HG03432 (cell line): Measurements from ENCODE around the gene SPATC1L.
"Not testable (repeated sequence)": the region's sequence is repeated elsewhere in the genome, so short reads cannot be mapped to it uniquely, and the experiment has no call there.

ENCODE experiments used
- ATAC-seq: cut with Tn5 transposase; IDR thresholded peaks from one replicate; pipeline ENCODE4 v1.9.1; 2021; ENCODE audit warnings: mild to moderate bottlenecking, moderate library complexity; ENCODE audit not compliant: unreplicated experiment

SPATC1L gene

DNA sequence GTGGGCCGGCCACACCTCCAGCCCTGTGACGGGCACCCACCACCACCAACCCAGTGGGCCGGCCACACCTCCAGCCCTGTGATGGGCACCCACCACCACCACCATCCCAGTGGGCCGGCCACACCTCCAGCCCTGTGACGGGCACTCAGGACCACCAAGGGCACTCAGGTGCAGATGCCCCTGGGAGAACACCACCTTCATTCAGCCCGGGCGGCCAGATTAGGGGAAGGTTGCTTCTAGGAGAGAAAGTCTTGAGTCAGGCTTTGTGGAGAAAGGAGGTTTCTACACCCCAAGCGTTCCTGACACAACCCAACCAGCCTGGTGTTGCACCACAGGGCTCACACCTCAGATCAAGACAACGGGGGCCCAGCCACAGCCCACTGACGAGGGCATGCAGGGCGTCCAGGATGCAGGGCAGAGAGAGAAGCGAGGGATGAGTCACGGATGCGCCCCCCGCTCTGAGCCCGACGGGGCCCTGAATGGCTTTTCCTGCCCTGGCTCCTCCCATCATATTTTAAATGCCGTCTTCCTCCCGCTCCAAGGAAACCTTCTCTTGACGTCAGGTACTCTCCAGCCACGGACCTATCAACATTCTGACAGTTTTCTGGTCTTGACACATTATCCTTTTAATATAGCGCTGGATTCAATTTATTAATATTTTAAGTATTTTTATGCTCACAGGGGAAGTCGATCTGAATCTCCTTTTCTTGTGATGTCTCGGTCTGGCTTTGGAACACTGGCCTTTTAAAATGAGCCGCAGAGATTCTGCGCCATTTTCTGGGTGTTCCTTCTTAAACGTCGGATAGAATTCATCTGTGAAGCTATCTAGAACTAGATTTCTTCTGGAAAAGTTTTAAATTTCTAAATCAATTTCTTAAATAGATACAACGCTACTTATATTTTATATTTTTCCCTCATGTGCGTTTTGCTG, 631 bp upstream of the SPATC1L start:
- no peak for ATAC-seq

DNA sequence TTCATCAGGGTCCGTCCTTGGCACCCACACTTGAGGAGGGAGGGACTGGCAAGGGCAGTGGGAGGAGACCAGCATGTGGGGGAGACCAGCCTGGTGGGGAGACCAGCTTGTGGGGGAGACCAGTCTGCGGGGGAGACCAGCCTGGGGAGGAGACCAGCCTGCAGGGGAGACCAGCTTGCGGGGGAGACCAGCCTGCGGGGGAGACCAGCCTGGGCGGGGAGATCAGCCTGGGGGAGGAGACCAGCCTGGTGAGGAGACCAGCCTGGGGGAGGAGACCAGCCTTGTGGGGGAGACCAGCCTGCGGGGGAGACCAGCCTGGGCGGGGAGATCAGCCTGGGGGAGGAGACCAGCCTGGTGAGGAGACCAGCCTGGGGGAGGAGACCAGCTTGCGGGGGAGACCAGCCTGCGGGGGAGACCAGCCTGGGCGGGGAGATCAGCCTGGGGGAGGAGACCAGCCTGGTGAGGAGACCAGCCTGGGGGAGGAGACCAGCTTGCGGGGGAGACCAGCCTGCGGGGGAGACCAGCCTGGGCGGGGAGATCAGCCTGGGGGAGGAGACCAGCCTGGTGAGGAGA, 836 bp downstream of the SPATC1L start:
- not testable (repeated sequence) for ATAC-seq

DNA sequence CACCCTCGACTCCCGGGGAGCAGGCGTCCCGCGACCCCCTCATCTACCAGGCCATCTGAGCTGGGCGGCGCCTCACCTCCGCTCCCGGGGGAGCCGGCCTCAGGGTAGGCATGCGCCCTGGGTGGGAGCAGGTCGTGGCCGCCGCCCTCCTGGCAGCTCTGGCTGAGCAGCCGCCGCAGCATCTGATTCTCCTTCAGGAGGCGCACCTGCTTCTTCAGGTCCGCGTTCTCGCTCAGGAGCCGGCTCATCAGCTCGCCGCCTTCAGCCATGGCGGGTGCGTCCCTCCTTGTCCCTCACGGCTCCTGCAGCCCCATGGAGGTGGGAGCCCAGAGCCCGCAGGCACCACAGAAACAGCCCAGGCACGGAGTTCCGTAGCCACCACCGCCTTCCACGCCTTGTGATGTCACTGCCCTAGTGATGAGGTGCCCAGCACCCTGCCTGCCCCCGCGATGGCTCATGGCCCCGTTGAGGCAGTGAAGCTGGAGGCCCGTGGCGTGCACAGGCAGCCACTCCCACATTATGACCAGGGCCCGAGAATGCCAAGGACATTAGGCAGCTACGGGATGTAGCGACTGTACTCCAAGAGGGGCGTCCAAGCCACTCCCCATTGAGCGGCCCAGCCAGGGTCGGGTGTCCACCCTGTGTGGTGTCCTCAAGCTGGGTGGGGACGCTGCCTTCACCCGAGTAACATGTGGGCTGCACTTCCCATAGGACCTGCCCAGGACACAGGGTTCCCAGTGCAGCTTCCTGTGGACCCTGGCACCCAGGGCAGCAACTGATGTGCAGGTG, 1.5 kb downstream of the SPATC1L start:
- no peak for ATAC-seq

- no peak for ATAC-seq
These were observed 2.2 kb downstream of the SPATC1L start for GRCh38 chr21:46181953-46182547.

DNA sequence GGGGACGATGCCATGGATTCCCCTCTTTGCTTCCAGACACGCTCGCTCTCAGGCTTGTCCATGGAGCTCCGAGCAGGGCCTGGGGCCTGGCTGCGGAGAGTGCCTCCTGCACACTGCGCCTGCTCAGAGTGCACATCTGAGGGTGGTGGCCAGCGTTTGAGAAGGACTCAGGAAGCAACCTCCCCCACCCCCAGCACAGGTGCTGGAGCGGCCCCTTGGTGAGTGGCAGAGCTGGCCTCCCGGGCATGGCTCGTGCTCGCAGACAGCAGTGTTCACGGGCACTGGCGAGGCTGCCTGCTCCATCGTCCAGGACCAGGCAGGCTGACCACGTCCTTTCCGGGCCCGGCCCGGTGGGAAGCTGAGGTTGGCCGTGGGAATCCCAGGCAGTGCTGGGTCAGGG, 2.8 kb downstream of the SPATC1L start:
- ATAC-seq: no peak

- ATAC-seq: no peak
These were observed 3.4 kb downstream of the SPATC1L start for GRCh38 chr21:46180778-46181391.

DNA sequence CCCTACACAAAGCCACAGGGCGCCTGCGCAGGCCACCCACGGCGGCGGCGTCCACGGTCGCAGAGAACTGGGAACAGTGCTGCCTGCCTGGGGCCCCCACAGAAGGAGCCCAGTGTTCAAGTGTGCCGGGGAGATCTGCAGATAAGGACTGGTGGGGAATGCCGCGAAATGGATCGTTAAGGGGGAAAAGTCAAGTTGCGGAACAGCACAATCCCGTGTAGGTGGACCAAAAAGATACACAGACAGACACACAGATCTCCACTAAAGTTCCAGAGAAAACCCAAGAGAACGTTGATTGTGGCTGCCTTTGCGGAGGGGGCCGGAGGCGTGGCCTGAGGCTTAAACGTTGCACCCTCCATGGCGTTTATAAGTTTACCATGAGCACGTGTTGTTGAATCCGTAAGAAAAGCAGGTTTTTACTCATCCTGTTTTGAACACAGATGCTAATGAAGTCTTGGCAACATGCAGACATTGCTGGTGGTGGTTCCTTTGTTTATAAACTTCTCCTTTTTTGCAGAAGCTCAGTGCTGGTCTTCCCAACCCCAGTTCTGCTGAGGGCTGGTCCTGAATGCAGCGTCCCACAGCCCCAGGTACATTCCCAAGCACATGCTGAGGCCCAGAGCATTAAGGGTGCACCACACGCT, 4.1 kb downstream of the SPATC1L start:
- ATAC-seq: no peak

DNA sequence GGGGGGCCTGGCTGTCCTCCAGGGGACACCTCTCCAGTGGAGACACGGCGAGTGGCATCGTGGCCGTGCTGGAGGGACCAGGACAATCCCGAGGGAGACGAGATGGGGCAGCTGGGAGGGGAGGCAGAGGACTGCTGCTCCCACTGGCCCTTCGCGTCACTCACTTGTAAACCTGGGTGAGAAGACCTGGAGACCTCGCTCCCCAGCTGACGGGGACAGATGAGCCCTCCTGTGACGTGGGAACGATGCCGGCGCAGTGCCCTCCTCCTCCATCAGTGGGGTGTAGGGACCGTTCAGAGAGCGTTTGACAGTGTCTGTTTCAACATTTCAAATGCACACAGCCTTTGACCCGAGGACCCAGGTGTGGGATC, 4.6 kb downstream of the SPATC1L start:
- no peak for ATAC-seq

DNA sequence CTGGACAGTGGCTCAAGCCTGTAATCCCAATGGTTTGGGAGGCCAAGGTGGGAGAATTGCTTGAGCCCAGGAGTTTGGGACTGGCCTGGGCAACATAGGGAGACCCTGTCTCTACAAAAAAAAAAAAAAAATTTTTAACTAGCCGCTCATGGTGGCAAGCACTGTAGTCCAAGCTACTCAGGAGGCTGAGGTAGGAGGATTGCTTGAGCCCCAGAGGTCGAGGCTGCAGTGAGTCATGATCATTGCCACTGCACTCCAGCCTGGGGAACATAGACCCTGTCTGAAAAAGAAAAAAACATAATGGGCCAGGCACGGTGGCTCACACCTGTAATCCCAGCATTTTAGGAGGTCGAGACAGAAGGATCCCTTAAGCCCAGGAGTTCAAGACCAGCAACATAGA, 5.3 kb downstream of the SPATC1L start:
- no peak for ATAC-seq

DNA sequence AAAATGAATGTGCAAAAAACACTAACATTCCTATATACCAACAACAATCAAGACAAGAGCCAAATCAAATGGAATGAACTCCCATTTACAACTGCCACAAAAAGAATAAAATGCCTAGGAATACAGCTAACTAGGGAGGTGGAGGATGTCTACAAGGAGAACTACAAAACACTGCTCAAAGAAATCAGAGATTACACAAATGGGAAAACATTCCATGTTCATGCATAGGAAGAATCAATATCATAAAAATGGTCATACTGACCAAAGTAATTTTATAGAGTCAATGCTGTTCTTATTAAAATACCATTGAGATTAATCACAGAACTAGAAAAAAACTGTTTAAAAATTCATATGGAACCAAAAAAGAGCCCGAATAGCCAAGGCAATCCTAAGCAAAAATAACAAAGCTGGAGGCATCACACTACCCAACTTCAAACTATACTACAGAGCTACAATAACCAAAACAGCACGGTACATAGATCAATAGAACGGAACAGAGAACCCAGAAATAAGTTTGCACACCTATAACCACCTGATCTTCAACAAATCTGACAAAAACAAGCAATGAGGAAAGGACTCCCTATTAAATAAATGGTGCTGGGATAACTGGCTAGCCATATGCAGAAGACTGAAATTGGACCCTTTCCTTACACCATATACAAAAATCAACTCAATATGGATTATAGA, 7.7 kb downstream of the SPATC1L start:
- not testable (repeated sequence) for ATAC-seq

- no peak for ATAC-seq
These were observed 10.7 kb downstream of the SPATC1L start for GRCh38 chr21:46173573-46173972.

GRCh38 chr21:46172863-46173528, 11.3 kb downstream of the SPATC1L start:
- ATAC-seq: no peak

DNA sequence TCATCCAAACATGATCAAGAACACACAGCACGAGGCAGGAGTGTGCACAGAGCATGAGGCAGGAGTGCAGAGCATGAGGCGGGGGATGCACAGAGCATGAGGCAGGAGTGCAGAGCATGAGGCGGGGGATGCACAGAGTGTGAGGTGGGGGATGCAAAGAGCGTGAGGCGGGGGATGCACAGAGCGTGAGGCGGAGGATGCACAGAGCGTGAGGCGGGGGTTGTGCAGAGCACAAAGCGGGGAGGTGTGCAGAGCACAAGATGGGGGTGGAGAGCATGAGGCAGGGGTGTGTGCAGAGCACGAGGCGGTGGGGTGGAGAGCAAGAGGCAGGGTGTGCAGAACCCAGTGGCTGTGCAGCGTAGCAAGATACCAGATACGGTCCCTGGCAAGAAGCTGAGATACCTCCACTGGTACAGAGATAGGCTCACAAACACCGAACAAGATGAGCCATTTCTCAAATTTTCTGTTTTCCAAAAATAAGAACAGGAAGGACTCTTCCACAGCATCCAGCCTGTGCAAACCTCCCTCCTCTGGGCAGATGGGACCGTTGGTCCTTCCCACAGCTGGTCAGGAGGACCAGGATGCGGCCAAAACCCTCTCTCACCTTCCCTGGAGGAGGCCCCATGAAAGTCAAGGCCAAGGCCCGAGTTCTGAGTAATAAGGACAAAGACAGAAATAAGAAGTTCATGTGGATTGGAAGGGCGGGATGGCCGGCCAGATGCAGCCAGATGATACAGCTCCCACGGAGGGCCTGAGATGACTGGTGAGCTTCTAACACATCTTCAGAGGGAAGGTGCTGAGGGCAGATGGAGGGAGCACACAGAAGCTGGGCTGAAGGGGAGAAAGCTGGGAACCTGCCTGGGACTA, 12.0 kb downstream of the SPATC1L start:
- ATAC-seq: no peak

DNA sequence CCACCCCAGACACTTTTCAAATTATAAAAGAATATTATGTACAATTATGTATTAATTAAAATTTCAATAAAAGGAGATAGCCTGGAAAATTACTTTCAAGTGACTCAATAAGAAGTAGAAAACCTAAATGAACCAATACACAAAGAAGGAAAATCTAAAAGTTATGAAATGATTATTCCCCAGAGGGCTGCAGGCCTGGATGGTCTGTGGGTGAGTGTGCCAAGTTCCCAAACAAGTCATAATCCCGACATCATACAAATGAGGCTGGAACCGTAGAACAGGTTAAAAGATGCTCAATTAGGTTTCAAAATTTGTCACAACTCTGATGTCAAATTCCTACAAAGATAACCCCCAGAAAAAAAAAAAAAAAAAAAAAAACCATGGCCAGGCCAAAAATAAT, 12.7 kb downstream of the SPATC1L start:
- ATAC-seq: no peak

- ATAC-seq: not testable (repeated sequence)
These were observed 13.6 kb downstream of the SPATC1L start for GRCh38 chr21:46170436-46171193.

DNA sequence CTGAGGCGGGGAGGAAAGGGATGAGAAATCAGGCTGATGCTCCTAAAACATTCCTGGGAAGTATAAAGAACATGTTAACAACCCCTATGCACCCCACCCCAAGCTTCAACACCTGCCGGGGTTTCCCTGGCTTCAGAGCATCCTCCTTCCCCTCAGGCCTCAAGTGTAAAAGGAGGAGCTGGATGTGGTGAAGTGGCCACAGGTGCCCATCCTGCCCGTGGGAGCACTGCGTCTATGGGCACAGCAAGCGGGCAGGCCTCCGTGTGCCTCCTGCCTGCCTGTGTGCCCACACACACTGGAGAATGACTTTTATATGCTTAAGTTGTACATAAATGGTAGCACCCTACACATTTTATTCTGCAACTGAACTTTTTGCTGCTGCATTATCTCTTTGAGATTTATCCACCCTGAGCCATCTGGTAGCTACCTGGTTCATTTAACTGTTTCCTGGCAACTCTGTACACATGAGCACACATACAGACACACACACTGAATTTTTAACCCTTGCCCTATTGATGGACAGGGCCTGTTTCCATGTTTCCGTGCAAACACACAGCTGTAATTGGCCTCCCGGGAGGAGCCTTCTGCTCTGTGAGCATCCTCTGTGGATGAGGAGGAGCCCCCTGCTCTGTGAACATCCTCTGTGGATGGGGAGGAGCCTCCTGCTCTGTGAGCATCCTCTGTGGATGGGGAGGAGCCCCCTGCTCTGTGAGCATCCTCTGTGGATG, 15.4 kb downstream of the SPATC1L start:
- ATAC-seq: no peak

DNA sequence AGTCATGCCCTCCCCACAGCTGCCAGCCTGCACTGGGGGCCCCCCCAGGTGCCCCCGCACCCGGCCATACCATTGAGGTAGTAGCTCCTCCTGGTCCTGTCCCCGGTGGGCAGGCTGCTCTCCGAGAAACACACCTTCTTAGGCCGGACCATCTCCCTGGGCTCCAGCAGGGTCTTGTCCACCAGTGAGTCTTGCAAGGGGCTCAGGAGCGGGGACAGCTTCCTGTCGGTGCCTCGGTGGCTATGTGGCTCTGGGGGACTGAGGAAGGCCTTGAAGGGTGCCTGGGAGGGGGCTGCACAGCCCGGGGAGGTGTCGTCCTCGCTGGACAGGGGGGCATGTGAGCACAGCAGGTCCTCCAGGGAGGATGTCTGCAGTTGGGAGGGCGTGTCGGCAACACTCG, 16.0 kb downstream of the SPATC1L start:
- ATAC-seq: no peak
